GM21619 (cell line): ENCODE measurements around the gene AP3D1.
"Not testable (repeated sequence)": the region's sequence is repeated elsewhere in the genome, so short reads cannot be mapped to it uniquely, and the experiment has no call there.

Experiments used
- ATAC-seq: cut with Tn5 transposase; IDR thresholded peaks from one replicate; pipeline ENCODE4 v1.9.1; 2021; ENCODE audit not compliant: unreplicated experiment

Gene AP3D1

GRCh38 chr19:2091926-2092525, 59.3 kb downstream of the AP3D1 start:
- not testable (repeated sequence) for ATAC-seq

- ATAC-seq: peak; percentile 0
Observed at GRCh38 chr19:2089727-2090053, 61.7 kb downstream of the AP3D1 start.

- ATAC-seq: no peak
Observed at GRCh38 chr19:2089001-2089711, 62.2 kb downstream of the AP3D1 start.

DNA sequence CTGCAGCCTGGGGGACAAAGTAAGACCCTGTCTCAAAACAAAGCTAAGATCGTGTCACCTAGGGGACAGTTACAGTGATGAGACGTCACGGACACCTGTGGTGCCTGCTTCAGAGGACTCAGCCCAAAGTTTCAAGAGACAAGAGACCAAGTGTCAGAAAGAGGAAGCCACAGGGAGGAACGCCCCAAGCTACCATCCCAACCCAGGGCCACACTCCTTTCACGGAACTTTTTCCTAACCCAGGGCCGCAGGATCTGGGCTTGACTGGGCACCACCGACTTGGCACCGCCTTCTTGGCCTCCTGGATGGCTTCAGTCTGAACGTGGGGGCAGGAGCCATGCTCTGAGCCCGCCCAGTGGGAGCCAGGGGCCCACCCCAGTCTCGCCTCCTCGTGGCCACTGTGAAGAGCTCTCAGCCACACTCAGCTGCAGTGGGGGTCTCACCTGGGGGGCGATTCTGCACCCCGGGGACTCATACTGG, 63.7 kb downstream of the AP3D1 start:
- no peak for ATAC-seq

DNA sequence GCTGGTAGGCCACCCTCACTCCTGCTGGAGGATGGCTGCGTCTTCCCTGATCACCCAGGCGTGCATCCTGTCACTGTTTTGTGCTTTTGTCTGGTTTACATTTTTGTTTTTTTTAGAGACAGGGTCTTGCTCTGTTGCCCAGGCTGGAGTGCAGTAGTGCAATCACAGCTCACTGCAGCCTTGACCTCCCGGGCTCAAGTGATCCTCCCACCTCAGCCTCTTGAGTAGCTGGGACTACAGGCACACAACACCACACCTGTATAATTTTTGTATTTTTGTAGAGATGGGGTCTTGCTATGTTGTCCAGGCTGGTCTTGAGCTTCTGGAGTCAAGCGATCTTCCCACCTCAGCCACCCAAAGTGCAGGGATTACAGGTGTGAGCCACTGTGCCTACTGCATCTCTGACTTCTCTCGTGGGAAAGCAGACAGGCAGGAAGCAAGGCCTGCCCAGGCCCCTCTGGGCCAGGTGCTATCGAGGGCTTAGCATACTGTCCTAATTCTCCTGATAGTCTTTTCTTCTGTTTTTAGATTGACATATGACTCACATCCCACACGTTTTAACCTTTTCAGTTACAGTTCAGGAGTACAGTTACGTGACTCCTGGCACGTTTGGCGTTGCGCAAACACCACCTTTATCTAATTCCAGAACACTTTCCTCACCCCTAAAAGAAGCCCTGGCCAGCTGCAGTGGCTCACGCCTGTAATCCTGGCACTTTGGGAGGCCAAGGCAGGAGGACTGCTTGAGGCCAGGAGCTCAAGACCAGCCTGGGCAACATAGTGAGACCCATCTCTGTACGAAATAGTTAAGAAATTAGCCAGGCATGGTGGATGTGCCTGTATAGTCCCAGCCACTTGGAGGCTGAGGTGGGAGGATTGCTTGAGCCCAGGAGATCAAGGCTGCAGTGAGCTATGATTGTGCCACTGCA, 64.4 kb downstream of the AP3D1 start:
- ATAC-seq: not testable (repeated sequence)

DNA sequence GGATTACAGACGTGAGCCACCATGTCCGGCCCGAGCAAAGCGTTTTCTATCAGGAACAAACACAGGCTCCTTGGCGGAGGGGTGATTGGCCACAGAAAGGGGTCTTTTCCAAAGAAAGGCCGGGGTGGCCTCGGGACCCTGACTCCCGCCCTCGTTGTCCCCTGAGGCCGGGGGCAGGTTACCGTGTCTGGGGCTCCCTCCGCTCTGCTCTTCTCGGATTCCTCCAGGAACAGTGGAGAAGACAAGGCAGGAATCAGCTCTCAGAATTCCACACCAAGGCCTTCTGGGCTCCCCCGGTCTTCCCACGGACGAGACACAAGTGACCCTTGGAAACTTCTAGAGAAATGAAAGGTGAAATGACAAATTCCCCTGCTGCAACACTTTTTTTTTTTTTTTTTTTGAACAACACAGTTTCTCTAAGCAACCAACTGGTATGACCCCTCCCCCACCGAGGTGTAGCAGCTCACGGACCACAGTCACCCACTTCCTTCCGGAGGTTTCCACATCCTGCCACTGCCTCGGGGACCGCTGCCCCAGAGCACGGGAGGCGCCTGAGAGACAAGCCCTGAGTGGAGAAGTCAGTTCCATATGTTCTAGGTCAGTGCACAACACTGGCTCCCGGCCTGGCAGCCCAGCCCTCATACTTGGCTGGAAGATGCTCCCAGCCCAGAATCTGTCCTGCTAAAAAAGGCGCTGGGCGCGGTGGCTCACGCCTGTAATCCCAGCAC, 66.2 kb downstream of the AP3D1 start:
- ATAC-seq: peak; percentile 31

- ATAC-seq: no peak
Observed at GRCh38 chr19:2083174-2083854, 68.1 kb downstream of the AP3D1 start.

DNA sequence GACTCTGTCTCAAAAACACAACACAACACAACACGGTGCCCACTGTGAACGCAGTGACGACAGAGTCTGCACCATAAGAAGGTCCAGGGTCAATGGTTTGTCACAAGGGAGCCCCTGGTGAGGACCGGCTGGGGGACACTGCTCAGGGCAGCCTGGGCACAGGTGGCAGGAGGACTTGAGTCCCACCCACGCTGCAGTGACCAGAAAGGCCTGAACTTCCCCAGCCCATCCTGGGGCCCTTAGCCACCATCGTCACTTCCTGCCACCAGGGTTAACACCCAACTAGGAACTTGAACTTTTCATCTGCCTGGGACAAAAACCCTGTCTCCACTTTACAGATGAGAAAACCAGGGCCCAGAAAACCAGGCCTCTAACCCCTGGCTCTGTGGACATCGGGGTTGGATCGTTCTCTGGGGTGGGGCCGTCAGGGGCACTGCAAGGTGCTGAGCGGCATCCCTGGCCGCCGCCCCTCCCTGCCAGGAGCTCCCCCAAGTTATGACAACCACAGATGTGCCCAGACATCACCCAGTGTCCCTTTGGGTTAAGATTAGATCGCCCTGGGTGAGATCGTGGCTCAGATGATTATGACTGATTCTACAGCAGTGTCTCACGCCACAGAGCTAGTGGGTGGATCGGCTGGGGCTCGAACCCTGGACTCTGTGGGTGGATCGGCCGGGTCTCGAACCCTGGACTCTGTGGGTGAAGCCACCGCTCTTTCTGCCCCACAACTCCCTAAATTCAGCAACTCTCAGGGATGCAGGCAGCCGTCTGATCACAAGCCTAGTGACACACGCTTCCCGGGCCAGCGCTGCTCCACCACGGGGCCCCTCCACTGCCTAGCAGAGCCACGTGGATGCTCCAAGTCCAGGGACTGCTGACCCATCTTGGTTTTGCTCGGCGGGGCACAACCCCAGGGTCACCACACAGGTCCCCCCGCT, 69.2 kb downstream of the AP3D1 start:
- no peak for ATAC-seq

- no peak for ATAC-seq
Observed at GRCh38 chr19:2080336-2080988, 70.9 kb downstream of the AP3D1 start.

DNA sequence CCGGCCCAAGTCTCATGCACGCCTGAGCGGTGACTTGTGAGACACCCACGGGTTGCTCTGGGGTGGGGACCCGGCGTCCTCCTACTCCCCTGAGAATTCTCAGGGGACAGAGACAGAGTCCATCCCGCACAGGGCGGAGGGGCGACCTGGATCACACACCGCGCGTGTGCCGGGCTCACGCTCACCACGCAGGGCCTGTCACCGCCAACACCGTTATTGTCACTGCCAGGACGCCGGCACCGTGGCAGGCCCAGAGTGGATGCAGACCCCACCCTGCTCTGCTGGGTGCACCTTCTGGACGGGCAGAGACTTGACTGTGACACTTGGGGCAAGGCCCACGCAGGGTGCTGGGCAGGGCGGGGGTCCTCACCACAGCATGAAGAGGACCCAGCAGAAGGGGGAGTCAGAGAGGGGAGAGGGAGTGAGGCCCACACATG, 71.5 kb downstream of the AP3D1 start:
- no peak for ATAC-seq

DNA sequence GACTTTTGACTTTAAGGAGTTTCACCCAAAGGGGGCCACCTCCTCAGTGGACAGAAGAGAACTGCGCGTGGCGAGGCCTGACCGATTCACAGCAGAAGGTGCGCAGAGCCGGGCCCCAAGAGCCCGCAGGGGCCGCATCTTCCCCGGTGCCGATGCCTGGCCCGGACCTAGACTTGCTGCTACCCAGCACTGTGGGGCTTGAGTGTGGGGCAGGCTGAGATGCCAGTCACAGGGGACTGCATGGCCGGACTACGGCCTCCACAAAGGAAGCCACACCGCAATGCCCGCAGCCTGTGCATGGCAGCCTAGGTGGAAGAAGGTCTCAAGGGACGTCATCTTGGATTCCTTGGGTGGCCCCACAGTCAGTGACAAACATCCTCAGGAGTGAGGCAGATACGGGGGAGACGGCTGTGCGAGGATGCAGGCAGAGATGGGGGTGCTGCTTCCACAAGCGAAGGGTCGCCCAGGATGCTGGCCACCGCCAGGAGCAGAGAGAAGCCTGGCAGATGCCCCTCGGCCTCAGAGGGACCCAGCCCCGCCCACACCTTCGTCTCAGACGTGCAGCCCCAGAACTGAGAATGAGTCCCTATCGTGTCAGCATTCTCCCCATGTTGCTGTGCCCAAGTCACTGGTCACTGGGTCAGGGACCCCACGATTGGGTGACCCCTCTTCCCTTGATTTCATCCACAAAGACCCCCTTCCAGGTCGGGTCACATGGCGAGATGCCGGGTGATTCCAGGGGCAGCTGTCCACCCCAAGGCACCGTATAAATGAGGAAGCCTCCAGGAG, 72.1 kb downstream of the AP3D1 start:
- no peak for ATAC-seq

DNA sequence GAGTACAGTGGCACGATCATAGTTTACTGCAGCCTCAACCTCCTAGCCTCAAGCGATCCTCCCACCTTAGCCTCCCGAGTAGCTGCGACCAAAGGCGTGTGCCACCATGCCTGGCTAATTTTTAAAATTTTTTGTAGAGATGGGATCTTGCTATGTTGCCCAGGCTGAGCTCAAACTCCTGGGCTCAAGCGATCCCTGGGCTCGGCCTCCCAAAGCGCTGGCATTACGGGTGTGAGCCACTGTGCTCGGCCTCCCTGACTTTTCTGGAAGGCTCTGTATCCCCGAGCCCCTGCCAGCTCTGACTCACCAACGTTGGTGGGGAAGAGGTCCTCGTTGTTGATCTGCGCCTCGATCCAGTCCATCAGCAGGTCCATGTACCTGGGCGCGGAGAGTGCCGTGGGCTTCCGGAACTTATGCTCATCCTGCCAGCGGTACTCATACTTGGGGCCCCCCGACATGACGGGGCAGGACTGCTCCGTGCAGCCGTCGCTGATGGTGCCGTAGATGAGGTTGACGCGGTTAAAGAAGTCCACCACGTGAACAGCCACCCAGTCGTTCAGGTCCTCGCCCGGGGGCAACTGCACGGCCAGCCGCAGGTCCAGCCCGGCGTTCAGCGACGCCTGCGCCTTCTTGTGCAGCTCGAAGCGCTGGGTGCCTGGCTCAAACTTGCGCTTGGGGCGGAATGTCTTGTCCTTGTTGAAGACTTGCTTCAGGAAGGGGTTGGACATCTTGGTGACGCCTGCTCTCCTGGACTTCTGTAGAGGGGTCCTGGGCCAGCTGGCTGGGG, 73.3 kb downstream of the AP3D1 start:
- ATAC-seq: no peak

GRCh38 chr19:2077398-2077797, 74.0 kb downstream of the AP3D1 start:
- ATAC-seq: no peak

DNA sequence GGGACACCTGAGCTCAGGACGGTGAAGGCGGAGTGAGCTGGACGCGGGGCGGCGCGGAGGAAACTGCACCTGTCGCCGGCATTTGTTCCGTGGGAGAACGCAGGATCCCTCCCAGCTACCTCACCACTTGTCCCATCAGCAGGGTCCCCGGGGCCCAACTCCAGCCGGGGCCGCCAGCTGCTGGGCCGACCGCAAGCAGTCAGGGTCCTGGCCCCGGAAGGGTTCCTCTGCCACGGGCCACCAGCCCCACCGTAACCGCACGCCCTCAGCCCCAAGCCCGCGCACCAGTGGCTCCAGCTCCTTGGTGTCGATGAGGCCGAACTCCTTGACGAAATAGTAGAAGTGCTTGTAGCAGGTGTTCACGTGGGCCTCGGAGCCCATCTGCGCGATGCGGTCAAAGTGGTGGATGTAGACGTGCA, 74.8 kb downstream of the AP3D1 start:
- no peak for ATAC-seq

- no peak for ATAC-seq
Observed at GRCh38 chr19:2072757-2073551, 78.4 kb downstream of the AP3D1 start.

GRCh38 chr19:2070986-2071673, 80.2 kb downstream of the AP3D1 start:
- no peak for ATAC-seq
